Omental fat pad (tissue), 4 donors: Measurements from ENCODE around the gene CDH22. TPM values are rescaled to one million over a fixed set of nuclear protein-coding genes. Genes with fewer than 3 reads are reported as not detected.

ENCODE experiments used
- ATAC-seq: fragments of 150-250 bp; one replicate; pipeline ENCODE4 v1.9.1; 2016; ENCODE audit warnings: mild to moderate bottlenecking, moderate library complexity; ENCODE audit not compliant: low FRiP score
- DNase-seq: peaks from one replicate; pipeline ENCODE4 v3.0.0-alpha.2; 2019; ENCODE audit warnings: low spot score
- total RNA-seq, 4 donors: library from RNA; depleted of rRNA; stranded (reverse); fragments of >200 nt; gene quantifications; one replicate each; pipeline ENCODE4 v1.1.0, GENCODE V29; 2016
- TF ChIP-seq, protein P1 (sequence below), 3 donors: fragments of 450-650 bp; IDR thresholded peaks; one replicate each; pipeline ENCODE4 v1.5.1; 2016 to 2017; ENCODE audit warnings: antibody characterized with exemption in 3 of 3, mild to moderate bottlenecking in 3 of 3, moderate library complexity in 2 of 3

The CDH22 gene
- total RNA-seq, 4 donors from 2014 or later: 0.24 to 0.46 (median 0.31) TPM

DNA sequence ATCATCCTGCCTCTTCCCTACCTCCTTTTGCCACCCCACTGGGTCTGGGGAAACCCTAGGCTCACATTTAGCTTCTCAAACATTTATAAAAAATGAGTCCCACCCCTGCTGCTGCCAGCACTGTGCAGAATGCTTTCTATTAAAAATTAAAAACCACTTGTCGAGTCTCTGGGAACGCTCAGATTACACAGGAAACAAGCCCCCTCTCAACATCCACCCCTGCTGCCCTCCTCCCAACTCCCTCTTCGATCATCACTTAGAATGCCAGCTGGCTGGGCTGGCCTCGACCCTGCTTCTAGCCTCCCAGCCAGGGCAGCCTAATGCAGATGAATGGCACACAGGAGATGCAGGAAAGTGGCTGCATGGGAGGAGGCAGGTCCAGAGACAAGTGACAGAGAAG lies 75.8 kb downstream of the CDH22 start:
- TF ChIP-seq, protein P1, sequence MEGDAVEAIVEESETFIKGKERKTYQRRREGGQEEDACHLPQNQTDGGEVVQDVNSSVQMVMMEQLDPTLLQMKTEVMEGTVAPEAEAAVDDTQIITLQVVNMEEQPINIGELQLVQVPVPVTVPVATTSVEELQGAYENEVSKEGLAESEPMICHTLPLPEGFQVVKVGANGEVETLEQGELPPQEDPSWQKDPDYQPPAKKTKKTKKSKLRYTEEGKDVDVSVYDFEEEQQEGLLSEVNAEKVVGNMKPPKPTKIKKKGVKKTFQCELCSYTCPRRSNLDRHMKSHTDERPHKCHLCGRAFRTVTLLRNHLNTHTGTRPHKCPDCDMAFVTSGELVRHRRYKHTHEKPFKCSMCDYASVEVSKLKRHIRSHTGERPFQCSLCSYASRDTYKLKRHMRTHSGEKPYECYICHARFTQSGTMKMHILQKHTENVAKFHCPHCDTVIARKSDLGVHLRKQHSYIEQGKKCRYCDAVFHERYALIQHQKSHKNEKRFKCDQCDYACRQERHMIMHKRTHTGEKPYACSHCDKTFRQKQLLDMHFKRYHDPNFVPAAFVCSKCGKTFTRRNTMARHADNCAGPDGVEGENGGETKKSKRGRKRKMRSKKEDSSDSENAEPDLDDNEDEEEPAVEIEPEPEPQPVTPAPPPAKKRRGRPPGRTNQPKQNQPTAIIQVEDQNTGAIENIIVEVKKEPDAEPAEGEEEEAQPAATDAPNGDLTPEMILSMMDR (IDR thresholded peaks at IDR 0.05): no peak
- DNase-seq (no peak), ATAC-seq (no peak)

DNA sequence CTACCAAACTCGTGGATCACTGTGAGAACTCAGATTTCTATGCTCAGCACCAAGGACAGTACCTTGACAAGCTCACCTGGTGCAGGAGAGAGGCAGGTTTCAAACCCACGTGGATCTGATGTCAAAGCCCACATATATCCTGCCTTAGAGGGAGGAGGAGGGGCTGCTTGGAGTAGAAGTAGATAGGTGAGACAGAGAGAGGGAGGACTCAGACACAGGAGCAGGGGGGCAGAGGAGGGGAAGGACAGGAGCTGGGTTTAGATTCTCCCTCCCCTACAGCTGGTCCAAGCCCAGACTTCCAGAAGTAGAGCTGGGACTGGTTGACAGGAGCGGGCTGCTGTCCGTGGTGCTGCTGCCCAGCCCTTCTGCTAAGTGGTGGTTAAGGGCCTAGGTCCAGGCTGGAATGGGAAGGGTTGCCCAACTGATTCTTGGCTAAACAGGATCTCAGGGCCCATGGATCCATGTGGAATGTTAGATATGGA lies 77.5 kb downstream of the CDH22 start:
- TF ChIP-seq, protein P1 (IDR thresholded peaks at IDR 0.05): no peak
- no peak for DNase-seq
- ATAC-seq: no peak

DNA sequence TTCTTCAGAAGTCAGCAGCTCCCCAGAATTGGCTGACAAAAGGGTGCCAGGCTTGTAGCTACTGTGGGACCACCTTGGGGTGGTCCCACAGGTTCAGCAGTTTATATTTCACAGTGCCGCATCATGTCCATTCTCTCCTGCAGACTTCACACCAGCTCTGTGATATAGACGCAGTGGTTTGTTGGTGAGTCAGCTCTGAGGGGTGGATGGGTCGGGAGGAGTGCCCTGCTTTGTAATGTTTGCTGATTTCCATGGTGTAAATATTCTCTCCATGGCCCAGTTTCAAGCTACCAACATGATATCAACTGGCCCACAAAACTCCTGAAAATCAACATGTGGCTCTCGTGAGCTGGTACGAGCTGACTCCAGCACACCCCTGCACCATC lies 78.2 kb downstream of the CDH22 start:
- TF ChIP-seq, protein P1 (IDR thresholded peaks at IDR 0.05): no peak
- no peak for ATAC-seq
- DNase-seq: no peak

DNA sequence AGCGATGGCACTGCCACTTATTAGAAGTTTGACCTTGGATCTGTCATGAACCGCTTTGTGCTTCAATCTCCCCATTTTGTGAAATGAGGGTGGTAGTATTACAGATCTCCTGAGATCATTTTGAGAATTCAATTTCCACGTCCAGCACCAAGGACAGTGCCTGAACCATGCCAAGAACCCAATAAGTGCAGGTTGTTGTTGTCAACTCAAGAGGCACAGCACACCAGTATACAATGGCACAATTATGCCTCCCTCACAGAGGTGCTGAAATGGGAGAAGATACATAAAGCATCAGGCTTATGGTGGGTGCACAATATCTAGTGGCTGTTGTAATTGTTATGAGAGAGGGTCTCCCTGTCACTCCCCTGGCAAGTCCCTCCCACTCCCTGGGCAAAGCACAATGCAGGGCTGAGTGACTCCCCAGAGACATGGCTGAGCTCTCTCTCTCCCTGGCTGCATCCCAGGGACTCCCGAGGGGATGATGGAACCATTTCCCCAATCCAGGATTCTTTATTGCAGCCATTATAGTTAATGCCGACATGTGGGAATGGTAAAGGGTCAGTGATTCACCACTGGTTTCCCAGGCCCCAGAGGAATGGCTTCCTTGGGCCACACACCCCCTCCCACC lies 78.7 kb downstream of the CDH22 start:
- ATAC-seq (no peak), DNase-seq (no peak)
- TF ChIP-seq, protein P1 (IDR thresholded peaks at IDR 0.05): no peak

DNA sequence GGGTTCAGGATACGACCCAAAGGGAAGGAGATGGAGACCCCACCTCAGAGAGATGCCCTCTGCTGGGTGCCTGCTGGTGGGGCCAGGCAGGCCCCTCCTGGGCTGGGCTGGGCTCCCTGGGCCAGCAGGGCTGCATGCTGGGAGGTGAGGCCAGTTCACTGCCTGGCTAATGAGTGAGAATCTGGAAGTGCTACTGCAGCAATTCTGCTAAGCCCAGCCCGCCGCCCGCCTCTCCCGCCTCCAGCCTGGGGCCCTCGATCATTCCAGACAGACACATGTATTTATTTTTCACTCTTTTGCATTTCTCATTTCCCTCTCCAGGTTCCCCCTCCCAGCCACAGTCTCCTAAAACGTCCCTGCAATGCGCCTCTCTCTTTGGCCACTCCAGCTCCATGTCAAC lies 79.6 kb downstream of the CDH22 start:
- TF ChIP-seq, protein P1 (IDR thresholded peaks at IDR 0.05): no peak
- no peak for ATAC-seq
- no peak for DNase-seq

DNA sequence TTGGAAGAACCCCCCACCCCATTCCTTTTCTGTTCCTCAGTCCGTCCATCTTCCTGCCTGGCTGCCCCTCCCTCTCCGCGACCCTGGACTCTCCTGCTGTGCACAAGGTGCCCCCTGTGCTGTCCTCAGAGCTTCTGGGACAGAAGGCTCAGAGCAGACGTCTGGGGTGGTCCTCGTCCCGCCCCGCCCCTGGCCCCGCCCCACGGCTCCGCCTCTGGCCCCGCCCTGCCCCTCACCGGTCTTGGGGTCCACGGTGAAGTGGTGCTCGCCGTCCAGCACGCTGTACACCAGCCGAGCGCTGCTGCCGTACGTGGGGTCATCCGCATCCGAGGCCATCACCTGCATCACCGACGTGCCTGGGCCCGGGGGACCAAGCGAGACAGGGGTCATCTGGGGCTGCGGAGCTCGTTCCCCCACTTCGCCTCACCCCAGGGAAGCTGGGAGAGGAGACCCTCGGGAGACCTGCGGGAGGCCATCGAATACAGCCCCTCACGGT lies 81.0 kb downstream of the CDH22 start:
- TF ChIP-seq, protein P1 (IDR thresholded peaks at IDR 0.05): no peak
- DNase-seq (no peak), ATAC-seq (no peak)

DNA sequence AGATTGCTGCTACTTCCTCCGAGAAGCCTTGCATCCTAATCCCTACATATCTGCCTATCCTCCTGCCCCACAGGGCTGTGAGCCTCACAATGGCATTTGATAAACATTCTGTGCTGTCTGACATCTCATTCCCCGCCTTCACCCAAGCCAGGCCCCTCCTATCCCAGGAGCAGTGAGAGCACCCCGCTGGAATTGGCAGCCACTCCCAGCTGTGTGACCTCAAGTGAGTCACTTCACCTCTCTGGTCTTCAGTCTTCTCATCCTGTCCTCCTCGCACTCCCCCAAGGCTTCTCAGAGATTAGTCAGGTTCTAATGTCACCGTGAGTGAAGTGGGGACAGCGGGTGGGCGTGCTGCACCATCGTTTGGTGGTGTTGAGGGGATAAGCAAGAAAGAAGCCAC lies 81.7 kb downstream of the CDH22 start:
- no peak for DNase-seq
- TF ChIP-seq, protein P1 (IDR thresholded peaks at IDR 0.05): no peak
- ATAC-seq: no peak
